Naive B cell (primary cell): Measurements from ENCODE around the gene CLEC4G. TPM values are rescaled to one million over a fixed set of nuclear protein-coding genes. Genes with fewer than 3 reads are reported as not detected.

Source experiments
- ATAC-seq, 2 donors: fragments of 150-1000 bp; cut with Tn5 transposase; 2 replicates each; pipeline ENCODE4 v1.10.0; 2021; ENCODE audit warnings: low read depth in 2 of 2, mild to moderate bottlenecking in 2 of 2, moderate library complexity in 2 of 2
- DNase-seq: peaks from one replicate; pipeline ENCODE4 v3.0.0; 2022
- H3K27ac Mint-ChIP-seq, 6 donors: one replicate each; pipeline ENCODE4 v1.8.0; 2020 to 2022; ENCODE audit warnings: mild to moderate bottlenecking in 6 of 6, mixed read lengths in 6 of 6, moderate library complexity in 5 of 6, inconsistent platforms in 2 of 6
- H3K27me3 Mint-ChIP-seq, 3 donors: one replicate each; pipeline ENCODE4 v1.8.0; 2021 to 2022; ENCODE audit warnings: mixed read lengths in 3 of 3, mild to moderate bottlenecking in 1 of 3
- H3K36me3 Mint-ChIP-seq, 2 donors: one replicate each; pipeline ENCODE4 v1.8.0; 2020 to 2022; ENCODE audit warnings: mixed read lengths in 2 of 2, inconsistent platforms in 1 of 2, mild to moderate bottlenecking in 1 of 2
- H3K4me1 Mint-ChIP-seq, 3 donors: one replicate each; pipeline ENCODE4 v1.8.0; 2020 to 2022; ENCODE audit warnings: mixed read lengths in 3 of 3, inconsistent platforms in 1 of 3, mild to moderate bottlenecking in 1 of 3, moderate library complexity in 1 of 3
- H3K4me3 Mint-ChIP-seq, 8 donors: one replicate each; pipeline ENCODE4 v1.8.0; 2020 to 2022; ENCODE audit warnings: mild to moderate bottlenecking in 8 of 8, mixed read lengths in 8 of 8, moderate library complexity in 8 of 8, inconsistent platforms in 2 of 8
- H3K9me3 Mint-ChIP-seq, 7 donors: one replicate each; pipeline ENCODE4 v1.8.0; 2020 to 2022; ENCODE audit warnings: mixed read lengths in 7 of 7, mild to moderate bottlenecking in 5 of 7, inconsistent platforms in 2 of 7, moderate library complexity in 1 of 7
- polyA plus RNA-seq, 6 donors: library from polyadenylated mRNA; unstranded; fragments of 300-500 nt; fragmentation: Illumina TruSeq; gene quantifications; one replicate each; pipeline ENCODE4 v1.2.3, GENCODE V29; 2021; ENCODE audit warnings: low read depth in 6 of 6

The CLEC4G gene
- polyA plus RNA-seq, 6 donors from 2014 or later: 1.4 to 3.2 (median 1.8) TPM

- H3K4me3 Mint-ChIP-seq: peak overlapping the region in 1 of 8 donors; percentile 77
- H3K36me3 Mint-ChIP-seq: peaks cover 0 to 7% of the 10 kb centered on the region in 2 donors
- DNase-seq (no peak), ATAC-seq (peak in 1 of 2 donors; percentile 35)
- H3K27me3 Mint-ChIP-seq: peaks cover 15 to 23% (median 21%) of the 10 kb centered on the region in 3 donors
- H3K27ac Mint-ChIP-seq: peak overlapping the region in 3 of 6 donors; percentile 42 to 92 (median 71)
- peaks cover 53 to 61% (median 56%) of the 10 kb centered on the region in 3 donors for H3K4me1 Mint-ChIP-seq
- H3K9me3 Mint-ChIP-seq: peaks cover 0 to 8% (median 1%) of the 10 kb centered on the region in 7 donors
Observed at GRCh38 chr19:7744199-7744786, 12.4 kb upstream of the CLEC4G start.

- ATAC-seq (peak; percentile 69 to 80), DNase-seq (no peak)
- peaks cover 0 to 8% (median 1%) of the 10 kb centered on the region in 7 donors for H3K9me3 Mint-ChIP-seq
- H3K4me3 Mint-ChIP-seq: peak overlapping the region in 2 of 8 donors; percentile 26 to 44
- H3K27me3 Mint-ChIP-seq: peaks cover 15 to 26% (median 23%) of the 10 kb centered on the region in 3 donors
- peak overlapping the region in 3 of 6 donors; percentile 59 to 75 (median 65) for H3K27ac Mint-ChIP-seq
- peaks cover 53 to 69% (median 53%) of the 10 kb centered on the region in 3 donors for H3K4me1 Mint-ChIP-seq
- peaks cover 0 to 7% of the 10 kb centered on the region in 2 donors for H3K36me3 Mint-ChIP-seq
Observed at GRCh38 chr19:7743425-7743841, 11.5 kb upstream of the CLEC4G start.

- H3K4me1 Mint-ChIP-seq: peaks cover 51 to 65% (median 51%) of the 10 kb centered on the region in 3 donors
- DNase-seq (no peak), ATAC-seq (no peak)
- peaks cover 0 to 4% of the 10 kb centered on the region in 2 donors for H3K36me3 Mint-ChIP-seq
- H3K4me3 Mint-ChIP-seq: peak overlapping the region in 1 of 8 donors; percentile 26
- H3K27me3 Mint-ChIP-seq: peaks cover 14 to 23% (median 20%) of the 10 kb centered on the region in 3 donors
- H3K9me3 Mint-ChIP-seq: peaks cover 0 to 5% (median 1%) of the 10 kb centered on the region in 7 donors
- peak overlapping the region in 5 of 6 donors; percentile 32 to 75 (median 47) for H3K27ac Mint-ChIP-seq
Observed at GRCh38 chr19:7742991-7743390, 11.1 kb upstream of the CLEC4G start.

DNA sequence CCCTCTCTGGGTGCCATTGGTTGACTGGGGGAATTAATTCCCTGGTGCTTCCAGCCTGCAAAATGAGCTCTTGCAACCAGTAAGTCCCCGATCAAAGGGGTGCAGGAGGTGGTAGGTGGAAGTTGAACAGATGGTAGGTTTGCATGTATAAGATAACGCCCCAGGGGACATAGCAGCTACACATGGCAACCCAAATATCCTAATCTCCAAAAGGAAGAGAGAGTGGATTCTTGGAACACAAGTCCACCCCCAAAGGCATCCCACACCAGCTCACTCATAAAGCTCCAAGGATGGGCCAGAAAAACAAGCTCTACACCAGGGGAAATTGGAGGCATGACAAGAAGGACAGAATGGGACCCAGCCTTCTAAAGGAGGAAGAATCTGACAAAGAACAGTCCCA, 10.7 kb upstream of the CLEC4G start:
- Mint-ChIP-seq H3K36me3 (no peaks in the 10 kb centered on the region), H3K27ac (peak overlapping the region in 3 of 6 donors; percentile 35 to 68 (median 66)), H3K4me1 (peaks cover 47 to 60% (median 48%) of the 10 kb centered on the region in 3 donors), H3K27me3 (peaks cover 10 to 19% (median 16%) of the 10 kb centered on the region in 3 donors), H3K9me3 (peaks cover 0 to 3% (median 0%) of the 10 kb centered on the region in 7 donors), H3K4me3 (no peak overlapping the region)
- DNase-seq: no peak
- no peak for ATAC-seq

GRCh38 chr19:7740682-7741054, 8.8 kb upstream of the CLEC4G start:
- DNase-seq (no peak), ATAC-seq (no peak)
- no peaks in the 10 kb centered on the region for H3K36me3 Mint-ChIP-seq
- peaks cover 7 to 12% (median 9%) of the 10 kb centered on the region in 3 donors for H3K27me3 Mint-ChIP-seq
- H3K4me3 Mint-ChIP-seq: peak overlapping the region in 1 of 8 donors; percentile 16
- peak overlapping the region in 2 of 6 donors; percentile 21 to 92 for H3K27ac Mint-ChIP-seq
- peaks cover 0 to 3% (median 0%) of the 10 kb centered on the region in 7 donors for H3K9me3 Mint-ChIP-seq
- H3K4me1 Mint-ChIP-seq: peaks cover 38 to 61% (median 39%) of the 10 kb centered on the region in 3 donors

- H3K4me3 Mint-ChIP-seq: peak overlapping the region in 1 of 8 donors; percentile 16
- H3K36me3 Mint-ChIP-seq: no peaks in the 10 kb centered on the region
- no peak for DNase-seq
- H3K27ac Mint-ChIP-seq: peak overlapping the region in 2 of 6 donors; percentile 21 to 92
- H3K9me3 Mint-ChIP-seq: peaks cover 0 to 3% (median 0%) of the 10 kb centered on the region in 7 donors
- peaks cover 36 to 66% (median 37%) of the 10 kb centered on the region in 3 donors for H3K4me1 Mint-ChIP-seq
- H3K27me3 Mint-ChIP-seq: peaks cover 7 to 12% (median 9%) of the 10 kb centered on the region in 3 donors
- no peak for ATAC-seq
Observed at GRCh38 chr19:7739801-7740681, 8.1 kb upstream of the CLEC4G start.

DNA sequence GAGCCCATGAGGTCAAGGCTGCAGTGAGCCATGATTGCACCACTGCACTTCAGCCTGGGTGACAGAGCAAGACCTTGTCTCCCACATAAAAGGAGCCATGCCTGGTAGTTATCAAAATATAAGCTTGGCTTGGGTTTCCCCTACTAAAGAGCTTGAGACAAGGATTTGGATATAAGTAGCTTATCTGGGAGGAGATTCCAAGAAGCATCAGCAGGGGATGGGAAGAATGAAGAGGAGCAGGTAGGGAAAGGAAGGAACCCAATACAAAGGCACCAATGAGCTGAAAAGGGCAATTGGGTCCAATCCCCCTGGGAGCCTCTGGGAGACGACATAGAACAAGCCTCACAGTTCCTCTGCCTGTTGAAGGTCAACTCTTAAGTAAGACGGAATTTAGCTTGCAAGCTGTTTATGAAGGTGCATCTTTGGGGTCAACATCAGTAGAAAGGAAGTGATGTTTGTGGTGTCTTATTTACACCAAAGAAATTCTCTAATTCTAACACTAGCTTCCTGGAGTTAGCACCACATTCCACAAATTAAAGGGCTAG, 7.4 kb upstream of the CLEC4G start:
- H3K27me3 Mint-ChIP-seq: peaks cover 7 to 12% (median 12%) of the 10 kb centered on the region in 3 donors
- peaks cover 32 to 66% (median 36%) of the 10 kb centered on the region in 3 donors for H3K4me1 Mint-ChIP-seq
- no peaks in the 10 kb centered on the region for H3K36me3 Mint-ChIP-seq
- ATAC-seq (no peak), DNase-seq (no peak)
- peaks cover 0 to 3% (median 0%) of the 10 kb centered on the region in 7 donors for H3K9me3 Mint-ChIP-seq
- H3K4me3 Mint-ChIP-seq: no peak overlapping the region
- no peak overlapping the region for H3K27ac Mint-ChIP-seq

- Mint-ChIP-seq H3K36me3 (no peaks in the 10 kb centered on the region), H3K27me3 (peaks cover 7 to 16% (median 12%) of the 10 kb centered on the region in 3 donors), H3K27ac (peak overlapping the region in 2 of 6 donors; percentile 3 to 56), H3K4me1 (peaks cover 25 to 56% (median 30%) of the 10 kb centered on the region in 3 donors), H3K4me3 (no peak overlapping the region), H3K9me3 (peaks cover 0 to 3% (median 0%) of the 10 kb centered on the region in 7 donors)
- ATAC-seq (no peak), DNase-seq (no peak)
Observed at GRCh38 chr19:7738023-7738422, 6.1 kb upstream of the CLEC4G start.

GRCh38 chr19:7737215-7737614, 5.3 kb upstream of the CLEC4G start:
- Mint-ChIP-seq H3K36me3 (no peaks in the 10 kb centered on the region), H3K4me1 (peaks cover 21 to 49% (median 29%) of the 10 kb centered on the region in 3 donors), H3K27ac (no peak overlapping the region), H3K4me3 (no peak overlapping the region), H3K27me3 (peaks cover 7 to 16% (median 12%) of the 10 kb centered on the region in 3 donors), H3K9me3 (no peaks in the 10 kb centered on the region)
- DNase-seq (no peak), ATAC-seq (no peak)

GRCh38 chr19:7736148-7736547, 4.2 kb upstream of the CLEC4G start:
- H3K4me3 Mint-ChIP-seq: peak overlapping the region in 1 of 8 donors; percentile 27
- DNase-seq: no peak
- ATAC-seq: no peak
- H3K36me3 Mint-ChIP-seq: no peaks in the 10 kb centered on the region
- H3K27me3 Mint-ChIP-seq: peaks cover 7 to 16% (median 12%) of the 10 kb centered on the region in 3 donors
- peaks cover 21 to 44% (median 33%) of the 10 kb centered on the region in 3 donors for H3K4me1 Mint-ChIP-seq
- peak overlapping the region in 2 of 6 donors; percentile 26 to 90 for H3K27ac Mint-ChIP-seq
- H3K9me3 Mint-ChIP-seq: peaks cover 0 to 3% (median 0%) of the 10 kb centered on the region in 7 donors

GRCh38 chr19:7734220-7735203, 2.6 kb upstream of the CLEC4G start:
- ATAC-seq: no peak
- Mint-ChIP-seq H3K27ac (peak overlapping the region in 3 of 6 donors; percentile 2 to 65 (median 40)), H3K4me1 (peaks cover 25 to 41% (median 34%) of the 10 kb centered on the region in 3 donors), H3K36me3 (no peaks in the 10 kb centered on the region), H3K27me3 (peaks cover 4 to 15% (median 13%) of the 10 kb centered on the region in 3 donors), H3K9me3 (peaks cover 0 to 3% (median 0%) of the 10 kb centered on the region in 7 donors), H3K4me3 (no peak overlapping the region)
- DNase-seq: no peak

GRCh38 chr19:7733376-7733775, 1.5 kb upstream of the CLEC4G start:
- H3K4me3 Mint-ChIP-seq: no peak overlapping the region
- no peak for DNase-seq

More at GRCh38 chr19:7733376-7733775, 1.5 kb upstream of the CLEC4G start:
- Mint-ChIP-seq H3K9me3 (peaks cover 0 to 3% (median 0%) of the 10 kb centered on the region in 7 donors), H3K4me1 (peaks cover 32 to 43% (median 42%) of the 10 kb centered on the region in 3 donors), H3K27ac (peak overlapping the region in 1 of 6 donors; percentile 80), H3K36me3 (peaks cover 0 to 3% of the 10 kb centered on the region in 2 donors), H3K27me3 (peaks cover 6 to 25% (median 20%) of the 10 kb centered on the region in 3 donors)
- no peak for ATAC-seq
